NCI-H1930 (cell line): ENCODE measurements around the gene RPUSD1.
"Not testable (repeated sequence)": the region's sequence is repeated elsewhere in the genome, so short reads cannot be mapped to it uniquely, and the experiment has no call there.

Experiments
- DNase-seq, 2 experiments: peaks; one replicate each; lab custom pipeline; 2025; lab: John Stamatoyannopoulos, UW

The RPUSD1 gene

DNA sequence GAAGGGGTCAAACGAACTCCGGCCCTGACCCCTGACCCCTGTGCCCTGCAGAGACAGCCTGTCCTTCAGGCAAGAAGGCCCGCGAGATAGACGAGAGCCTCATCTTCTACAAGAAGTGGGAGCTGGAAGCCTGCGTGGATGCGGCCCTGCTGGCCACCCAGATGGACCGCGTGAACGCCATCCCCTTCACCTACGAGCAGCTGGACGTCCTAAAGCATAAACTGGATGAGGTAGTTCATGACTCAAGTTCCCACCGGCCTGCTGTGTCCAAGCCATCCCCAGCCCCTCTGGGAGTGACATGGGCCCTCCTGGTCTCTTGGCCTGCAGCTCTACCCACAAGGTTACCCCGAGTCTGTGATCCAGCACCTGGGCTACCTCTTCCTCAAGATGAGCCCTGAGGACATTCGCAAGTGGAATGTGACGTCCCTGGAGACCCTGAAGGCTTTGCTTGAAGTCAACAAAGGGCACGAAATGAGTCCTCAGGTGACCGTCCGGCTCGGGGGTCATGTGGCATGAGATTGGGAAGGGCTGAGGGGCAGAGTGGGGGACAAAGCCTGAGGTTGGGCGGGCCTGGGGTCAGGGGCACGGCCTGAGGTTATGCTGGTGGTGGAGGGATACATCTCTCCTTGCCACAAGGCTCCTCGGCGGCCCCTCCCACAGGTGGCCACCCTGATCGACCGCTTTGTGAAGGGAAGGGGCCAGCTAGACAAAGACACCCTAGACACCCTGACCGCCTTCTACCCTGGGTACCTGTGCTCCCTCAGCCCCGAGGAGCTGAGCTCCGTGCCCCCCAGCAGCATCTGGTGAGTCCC lies 22.0 kb downstream of the RPUSD1 start:
- DNase-seq, result no peak

DNA sequence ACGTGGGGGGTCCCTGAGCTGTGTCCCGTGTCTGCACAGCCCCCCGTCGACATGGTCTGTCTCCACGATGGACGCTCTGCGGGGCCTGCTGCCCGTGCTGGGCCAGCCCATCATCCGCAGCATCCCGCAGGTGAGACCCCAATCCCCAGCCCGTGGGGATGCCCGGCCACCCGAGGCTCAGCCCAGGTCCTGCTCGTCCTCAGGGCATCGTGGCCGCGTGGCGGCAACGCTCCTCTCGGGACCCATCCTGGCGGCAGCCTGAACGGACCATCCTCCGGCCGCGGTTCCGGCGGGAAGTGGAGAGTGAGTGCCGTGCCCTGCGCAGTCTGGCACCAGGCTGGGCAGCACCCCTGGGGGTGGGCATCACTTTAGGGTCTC lies 22.7 kb downstream of the RPUSD1 start:
- DNase-seq, result no peak

DNA sequence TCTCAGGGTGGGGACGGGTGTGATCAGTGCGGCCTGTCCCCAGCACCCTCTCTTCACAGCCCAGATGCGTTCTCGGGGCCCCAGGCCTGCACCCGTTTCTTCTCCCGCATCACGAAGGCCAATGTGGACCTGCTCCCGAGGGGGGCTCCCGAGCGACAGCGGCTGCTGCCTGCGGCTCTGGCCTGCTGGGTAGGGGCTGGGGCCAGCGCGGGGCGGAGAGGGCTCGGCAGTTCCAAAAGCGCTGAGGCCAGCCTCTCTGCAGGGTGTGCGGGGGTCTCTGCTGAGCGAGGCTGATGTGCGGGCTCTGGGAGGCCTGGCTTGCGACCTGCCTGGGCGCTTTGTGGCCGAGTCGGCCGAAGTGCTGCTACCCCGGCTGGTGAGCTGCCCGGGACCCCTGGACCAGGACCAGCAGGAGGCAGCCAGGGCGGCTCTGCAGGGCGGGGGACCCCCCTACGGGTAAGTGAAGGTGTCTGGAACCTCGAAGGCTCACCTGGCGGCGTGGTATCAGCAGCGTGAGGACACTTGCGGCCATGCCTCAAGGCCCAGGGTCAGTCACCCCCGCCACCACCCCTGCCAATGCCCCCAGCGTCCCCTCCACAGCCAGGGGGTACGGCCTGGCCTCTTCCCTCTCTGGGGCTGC lies 23.2 kb downstream of the RPUSD1 start:
- no peak for DNase-seq

DNA sequence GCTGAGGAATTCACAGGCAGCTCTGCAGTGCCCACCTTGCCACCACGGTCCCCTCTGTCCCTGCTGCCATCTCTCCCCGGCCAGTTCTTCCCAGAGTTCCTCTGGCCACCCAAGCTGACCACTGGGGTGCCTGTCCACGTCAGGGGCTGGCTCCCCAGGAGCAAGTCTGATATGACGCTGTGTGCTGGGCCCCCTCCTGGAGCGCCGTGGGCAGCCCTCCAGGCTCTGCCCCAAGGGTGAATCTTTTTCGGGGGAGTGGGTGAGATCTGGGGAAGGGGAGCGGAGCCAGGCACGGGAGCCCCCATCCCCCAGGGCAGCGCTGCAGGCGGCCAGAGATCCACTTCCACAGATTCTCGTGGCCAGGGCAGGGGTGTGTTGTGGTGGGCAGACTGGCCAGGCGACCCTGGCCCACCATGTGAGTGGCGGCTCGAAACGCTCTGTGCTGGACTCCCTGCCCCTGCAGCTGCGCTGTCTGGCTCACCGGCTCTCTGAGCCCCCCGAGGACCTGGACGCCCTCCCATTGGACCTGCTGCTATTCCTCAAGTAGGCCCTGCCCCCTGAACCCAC lies 23.9 kb downstream of the RPUSD1 start:
- no peak for DNase-seq

DNA sequence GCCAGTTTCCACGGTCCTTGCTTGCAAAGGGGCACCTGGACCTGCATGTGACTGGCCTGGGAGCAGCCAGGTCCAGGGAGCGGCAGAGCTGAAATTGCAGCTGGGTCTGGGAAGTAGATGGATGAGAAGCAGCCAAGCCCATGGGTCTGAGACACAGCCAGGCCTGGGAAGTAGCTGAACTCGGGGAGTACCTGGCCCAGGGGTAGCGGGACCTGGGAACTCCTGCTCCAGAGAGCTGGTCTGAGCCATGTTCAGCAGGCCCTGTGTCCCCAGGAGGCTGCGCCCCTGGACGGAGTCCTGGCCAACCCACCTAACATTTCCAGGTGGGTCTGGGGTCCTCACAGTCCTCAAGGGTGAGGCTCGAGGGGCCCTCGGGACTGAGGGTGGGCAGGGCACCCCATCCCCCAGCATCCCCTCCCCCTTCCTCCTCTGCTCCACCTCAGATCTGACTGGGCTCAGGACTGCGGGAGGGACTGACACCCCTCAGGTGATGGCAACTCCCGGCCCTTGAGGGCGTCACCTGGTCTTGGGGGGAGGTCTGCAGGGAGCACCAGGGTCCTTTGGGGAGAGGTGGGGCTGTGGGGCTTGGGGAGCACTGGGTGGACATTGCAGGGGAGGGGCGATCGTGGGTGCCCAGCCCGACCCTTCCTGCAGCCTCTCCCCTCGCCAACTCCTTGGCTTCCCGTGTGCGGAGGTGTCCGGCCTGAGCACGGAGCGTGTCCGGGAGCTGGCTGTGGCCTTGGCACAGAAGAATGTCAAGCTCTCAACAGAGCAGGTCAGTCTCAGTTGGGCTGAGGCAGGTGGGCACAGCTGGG lies 24.6 kb downstream of the RPUSD1 start:
- no peak for DNase-seq

DNA sequence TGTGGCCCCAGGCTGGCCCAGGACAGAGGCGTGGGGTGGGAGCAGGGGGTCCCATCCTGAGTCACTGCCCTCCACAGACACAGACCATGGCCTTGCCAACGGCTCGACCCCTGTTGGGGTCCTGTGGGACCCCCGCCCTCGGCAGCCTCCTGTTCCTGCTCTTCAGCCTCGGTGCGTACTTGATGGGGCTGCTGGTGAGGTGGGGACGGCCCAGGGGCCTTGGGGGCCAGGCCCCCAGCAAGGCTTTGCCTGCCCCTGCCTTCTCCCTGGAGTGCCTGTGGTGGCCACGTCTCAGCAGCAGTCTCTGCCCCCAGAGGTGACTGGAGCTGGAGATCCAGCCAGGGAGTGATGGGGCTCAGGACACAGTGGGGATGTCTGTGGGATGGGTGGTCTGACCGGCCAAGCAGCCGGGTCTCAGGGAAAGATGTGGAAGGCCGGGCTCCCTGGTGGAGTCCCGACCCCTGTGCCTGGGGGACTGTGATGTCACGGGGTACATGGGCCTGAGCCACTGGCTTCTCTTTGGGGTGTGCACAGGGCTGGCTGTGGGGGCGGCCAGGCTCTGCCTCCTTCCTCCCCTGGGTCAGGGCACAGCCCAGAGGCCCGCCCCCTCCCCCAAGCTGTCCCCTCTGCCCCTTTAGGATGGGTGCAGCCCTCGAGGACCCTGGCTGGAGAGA lies 25.4 kb downstream of the RPUSD1 start:
- DNase-seq, result no peak

DNA sequence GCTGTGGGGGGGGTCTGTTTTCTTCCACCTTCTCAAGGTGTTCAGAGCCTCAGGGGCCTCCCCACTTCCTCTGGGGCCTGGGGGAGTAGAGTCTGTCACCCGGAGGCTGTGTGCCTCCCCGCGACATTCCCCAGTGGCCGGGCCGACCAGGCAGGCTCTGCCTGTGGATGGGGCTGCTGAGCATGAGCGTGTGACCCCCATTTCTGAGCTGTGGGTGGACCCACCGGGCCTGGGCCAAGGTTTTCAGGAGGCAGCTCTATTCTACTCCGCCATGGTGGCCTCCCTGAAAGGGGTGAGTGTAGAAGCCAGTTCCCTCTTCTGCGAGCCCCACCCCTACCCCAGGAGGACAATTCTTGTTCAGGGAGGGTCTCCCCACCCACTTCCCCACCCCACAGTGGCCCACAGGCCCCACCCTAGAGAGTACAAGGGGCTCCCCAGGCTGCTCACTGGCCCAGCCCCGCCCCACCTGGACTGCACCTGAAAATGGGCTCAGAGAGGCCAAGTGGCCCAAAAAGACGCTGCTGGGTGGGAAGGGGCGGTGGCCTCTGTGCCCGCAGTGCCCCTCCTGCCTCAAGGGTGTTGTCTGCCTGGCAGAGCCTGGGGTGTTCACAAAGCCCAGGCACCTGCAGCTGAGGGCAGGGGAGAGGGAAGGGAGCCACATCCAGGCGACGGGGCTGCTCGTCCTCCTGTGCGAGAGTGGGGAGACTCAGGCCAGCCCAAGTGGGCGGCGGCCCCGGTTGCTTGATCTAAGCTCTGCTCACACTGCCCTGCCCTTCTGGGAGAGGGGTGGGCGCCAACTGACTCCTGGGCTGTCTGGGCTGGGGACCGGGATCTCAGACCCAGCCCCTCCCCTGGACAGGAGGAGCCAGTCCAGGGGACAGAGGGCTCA lies 26.3 kb downstream of the RPUSD1 start:
- DNase-seq, result no peak

DNA sequence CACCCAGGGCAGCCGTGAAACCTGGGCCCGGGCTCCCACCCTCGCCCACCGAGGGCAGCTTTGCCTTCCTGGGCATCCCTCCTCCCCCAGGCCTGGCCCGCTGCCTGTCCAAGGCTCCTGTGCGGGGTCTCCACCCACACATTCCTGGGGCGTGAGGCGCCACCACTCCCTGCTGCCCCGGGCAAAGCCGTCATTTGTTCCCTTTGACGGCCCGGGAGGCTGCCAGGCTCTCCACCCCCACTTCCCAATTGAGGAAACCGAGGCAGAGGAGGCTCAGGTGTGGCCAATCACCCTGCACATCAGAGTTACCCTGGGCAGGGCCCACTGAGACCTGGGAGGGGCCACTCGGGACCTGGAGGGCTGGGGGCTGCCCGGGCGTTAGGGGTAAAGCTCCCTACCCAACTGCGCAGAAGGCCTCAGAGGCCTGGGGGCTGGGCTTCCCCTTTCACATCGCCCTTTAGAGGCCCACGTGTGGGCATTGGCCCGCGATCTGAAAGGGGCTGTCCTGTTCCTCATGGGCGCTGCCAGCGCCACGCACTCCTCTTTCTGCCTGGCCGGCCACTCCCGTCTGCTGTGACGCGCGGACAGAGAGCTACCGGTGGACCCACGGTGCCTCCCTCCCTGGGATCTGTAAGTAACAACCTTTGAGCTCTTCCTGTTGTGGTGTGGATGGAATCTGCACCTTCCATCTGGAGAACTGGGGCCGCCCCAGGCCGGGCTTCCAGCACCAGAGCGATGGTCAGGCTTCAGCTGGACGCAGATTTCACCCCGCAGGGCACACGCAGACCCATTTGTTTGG lies 27.4 kb downstream of the RPUSD1 start, which contains the start of gene MSLN:
MSLN (plus strand) TSS at position 190 of the 799 bp plus-strand sequence. CDS start 1,947 bp downstream, outside the sequence.
- no peak for DNase-seq

DNA sequence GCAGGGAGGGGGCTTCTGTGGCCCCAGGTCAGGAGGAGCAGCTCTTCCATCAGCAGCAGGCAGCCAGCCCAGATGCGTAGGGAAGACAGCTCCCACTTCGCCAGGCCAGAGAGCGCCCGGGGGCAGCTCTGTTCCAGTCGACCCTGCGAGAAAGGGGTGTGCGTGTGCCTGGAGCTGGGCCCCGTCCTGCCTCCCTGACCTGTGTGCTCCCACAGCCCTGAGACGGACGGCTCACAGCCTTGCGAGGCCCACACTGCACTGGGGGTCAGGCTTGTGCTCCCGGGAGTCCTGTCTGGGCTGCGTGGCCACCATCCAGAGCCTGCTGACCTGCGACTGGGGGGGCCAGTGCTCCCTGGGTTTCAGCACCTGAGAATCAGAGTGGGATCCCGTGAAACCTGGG lies 28.1 kb downstream of the RPUSD1 start:
- no peak for DNase-seq

DNA sequence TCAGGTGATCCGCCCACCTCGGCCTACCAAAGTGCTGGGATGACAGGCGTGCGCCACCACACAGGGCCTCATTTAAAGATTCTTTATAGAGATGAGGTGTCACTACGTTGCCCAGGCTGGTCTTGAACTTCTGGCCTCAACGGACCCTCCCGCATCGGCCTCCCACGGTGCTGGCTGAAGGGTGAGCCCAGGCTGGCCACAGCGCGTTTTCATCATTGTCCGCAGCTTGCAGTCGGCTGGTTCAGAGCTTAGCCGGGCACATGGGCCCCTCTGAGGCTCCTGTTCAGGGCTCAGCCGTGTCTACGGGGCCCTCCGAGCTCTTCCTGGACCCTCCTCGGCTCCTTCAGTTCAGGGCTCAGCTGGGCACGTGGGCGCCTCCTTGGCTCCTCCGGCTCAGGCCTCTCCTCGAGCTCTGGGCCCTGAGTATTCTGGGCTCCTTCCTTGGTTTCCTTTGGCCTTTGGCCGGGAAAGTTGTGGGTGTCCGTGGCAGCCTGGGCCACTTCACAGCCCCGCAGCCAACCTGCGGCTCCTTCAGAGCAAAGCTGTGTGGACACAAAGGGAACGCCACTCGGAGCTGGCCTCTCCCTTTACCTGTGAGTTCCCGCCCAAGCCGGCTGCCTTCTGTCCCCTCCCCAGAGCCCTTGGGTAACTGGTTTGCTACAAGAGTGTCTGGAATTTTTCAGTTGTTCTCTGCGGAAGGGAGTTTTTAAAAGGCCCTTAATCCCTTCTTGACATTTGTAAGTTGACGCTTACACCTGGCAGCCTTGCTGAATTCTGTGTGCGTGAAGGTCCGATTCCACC lies 28.9 kb downstream of the RPUSD1 start:
- DNase-seq, result no peak

DNA sequence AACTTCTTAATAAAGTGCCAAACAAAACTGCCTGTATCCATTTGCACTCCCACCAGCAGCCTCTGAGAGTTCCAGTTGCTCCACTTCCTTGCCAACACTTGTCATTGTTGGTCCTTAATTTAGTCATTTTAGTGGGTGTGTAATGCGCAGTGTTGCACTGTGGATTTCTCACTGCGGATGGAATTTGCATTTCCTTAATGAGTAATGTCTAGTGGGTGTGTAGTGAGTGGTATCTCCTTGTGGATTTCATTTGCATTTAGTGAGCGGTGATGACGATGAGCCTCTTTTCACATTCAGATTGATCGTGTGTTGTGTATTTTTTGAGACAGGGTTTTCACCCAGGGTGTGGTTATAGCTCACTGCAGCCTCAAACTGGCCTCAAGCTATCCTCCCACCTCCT lies 31.8 kb downstream of the RPUSD1 start:
- DNase-seq, result no peak

DNA sequence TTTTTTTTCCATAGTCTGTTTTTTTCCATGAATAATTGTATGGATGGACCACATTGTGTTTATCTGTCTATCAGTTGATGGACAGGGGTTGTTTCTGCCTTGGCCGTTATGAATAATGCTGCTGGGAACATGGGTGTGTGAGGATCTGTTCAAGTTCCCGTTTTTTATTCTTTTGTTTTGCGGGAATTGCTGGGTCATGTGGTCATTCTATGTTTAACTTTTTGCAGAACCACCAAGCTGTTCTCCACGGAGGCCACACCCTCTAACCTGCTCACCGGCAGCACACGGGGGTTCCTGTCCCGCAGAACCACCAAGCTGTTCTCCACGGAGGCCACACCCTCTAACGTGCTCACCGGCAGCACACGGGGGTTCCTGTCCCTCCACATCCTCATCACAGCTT lies 33.5 kb downstream of the RPUSD1 start:
- no peak for DNase-seq

DNA sequence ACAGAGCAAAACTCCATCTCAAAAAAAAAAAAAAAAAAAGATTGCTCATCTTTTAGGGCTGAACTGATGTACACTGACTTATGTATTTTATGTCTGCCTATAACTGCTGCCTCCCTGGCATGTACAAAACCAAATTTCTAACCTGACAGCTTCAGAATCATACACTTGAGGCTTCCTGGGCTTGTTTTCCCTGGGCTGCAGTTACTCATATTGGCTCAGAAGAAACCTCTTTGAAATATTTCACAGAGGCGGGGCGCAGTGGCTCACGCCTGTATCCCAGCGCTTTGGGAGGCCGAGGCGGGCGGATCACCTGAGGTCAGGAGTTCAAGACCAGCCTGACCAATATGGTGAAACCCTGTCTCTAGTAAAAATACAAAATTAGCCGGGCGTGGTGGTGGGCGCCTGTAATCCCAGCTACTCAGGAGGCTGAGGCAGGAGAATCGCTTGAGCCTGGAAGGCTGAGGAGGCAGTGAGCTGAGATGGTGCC lies 34.0 kb downstream of the RPUSD1 start:
- DNase-seq, result not testable (repeated sequence)

DNA sequence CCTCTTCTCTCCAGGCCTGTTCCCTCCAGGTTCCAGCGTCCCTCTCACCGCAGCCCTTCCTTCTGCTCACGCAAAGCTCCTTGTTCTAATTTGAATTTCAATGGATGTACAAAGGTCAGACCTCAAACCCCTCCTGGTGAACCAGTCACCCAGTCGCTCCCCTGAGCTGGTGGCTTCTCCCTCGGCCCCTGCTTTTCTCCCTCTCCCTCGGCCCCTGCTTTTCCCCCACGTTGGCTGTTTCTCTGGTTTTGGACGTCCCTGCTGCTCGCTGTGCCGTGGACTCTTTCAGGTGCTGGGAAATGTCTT lies 36.2 kb downstream of the RPUSD1 start:
- DNase-seq, result no peak

DNA sequence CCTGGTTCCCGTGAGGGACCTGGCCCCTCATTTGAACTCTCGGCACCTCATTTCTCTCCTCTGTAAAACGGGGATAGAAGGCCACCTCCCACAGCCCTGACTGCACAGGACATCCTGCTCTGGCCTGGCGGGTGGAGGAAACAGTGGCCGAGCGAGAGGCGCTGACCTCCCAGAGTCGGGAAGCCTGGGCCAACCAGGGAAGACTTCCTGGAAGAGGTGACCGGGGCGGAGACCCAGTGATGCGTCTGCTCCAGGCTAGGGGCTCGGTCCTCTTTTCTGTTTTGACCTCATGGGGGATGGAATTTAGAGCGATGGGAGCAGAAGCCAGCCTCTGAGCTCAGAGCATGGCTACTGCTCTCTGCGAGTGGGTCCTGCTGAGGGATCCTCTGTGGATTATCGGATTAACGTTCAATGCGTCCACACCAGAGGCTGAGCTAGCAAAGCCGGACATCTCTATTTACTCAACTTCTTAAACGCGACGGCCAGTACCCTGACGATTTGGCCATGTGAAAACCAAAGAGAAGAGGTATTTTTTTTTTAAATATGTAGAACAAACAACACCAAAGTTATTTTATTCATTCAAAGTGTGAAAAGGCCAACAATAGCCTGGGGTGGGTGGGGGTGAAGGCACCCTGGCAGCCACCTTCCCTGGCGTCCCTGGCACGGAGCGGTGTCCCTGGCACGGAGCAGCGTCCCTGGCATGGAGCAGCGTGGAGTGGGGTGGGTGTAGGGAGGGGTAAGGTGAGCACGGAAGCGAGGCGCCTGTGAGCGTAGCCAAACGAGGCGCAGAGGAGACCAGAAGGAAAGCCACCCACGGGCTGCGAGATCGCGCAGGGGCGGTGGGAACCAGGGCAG lies 36.8 kb downstream of the RPUSD1 start:
- no peak for DNase-seq

DNA sequence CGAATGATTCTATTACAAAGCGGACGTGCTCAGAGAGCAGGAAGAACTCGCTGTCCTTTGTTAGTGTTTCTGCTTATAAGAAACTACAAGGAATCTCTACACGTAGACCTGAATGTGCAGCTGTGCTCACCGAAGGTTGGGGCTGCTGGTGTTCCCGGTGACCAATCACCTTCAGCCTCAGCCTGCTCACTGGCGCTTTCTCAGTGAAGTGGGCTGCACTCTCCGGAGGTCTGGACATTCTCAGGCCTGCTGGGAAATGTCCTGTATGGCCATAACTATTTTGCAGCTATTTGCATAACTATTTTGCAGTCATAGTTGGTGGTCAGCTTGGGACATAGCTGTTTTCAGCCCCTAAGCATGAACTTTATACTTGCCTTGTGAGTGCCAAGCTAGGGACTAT lies 37.7 kb downstream of the RPUSD1 start:
- no peak for DNase-seq

DNA sequence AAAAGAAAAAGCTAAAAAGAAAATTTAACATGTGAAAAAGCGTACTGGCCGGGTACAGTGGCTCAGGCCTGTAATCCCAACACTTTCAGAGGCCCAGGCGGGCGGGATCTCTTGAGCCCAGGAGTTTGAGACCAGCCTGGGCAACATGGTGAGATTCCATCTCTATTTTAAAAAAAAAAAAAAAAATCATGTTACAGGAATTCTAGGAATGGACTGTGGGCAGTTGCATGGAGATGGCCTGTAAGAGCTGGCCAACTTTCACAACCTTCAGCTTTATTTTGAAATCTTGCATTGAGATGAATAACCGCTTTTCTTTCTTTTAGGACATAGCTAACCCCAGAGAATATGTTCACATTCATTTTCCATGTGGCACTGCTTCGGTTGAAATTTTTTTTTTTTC lies 39.2 kb downstream of the RPUSD1 start:
- DNase-seq, result no peak
